Body of pancreas (tissue), 4 donors: ENCODE results near the gene PPFIA1. TPM values are rescaled to one million over a fixed set of nuclear protein-coding genes. Genes with fewer than 3 reads are reported as not detected.
"Not testable (repeated sequence)": the region's sequence is repeated elsewhere in the genome, so short reads cannot be mapped to it uniquely, and the experiment has no call there.

Source experiments
- ATAC-seq: fragments of 150-250 bp; one replicate; pipeline ENCODE4 v1.9.1; 2016
- DNase-seq, 4 donors: peaks; one replicate each; pipeline ENCODE4 v3.0.0-alpha.2; 2019
- H3K27ac ChIP-seq, 4 donors: fragments of 200-600 bp; sonication (generic); 1 replicate in 3 of 4; 2 replicates in 1 of 4; pipeline versions ENCODE4 v1.5.1 to v1.6.1; 2016 to 2019; ENCODE audit warnings: mild to moderate bottlenecking in 1 of 4, mixed read lengths in 1 of 4, moderate library complexity in 1 of 4
- H3K27me3 ChIP-seq, 2 donors: fragments of 200-600 bp; sonication (generic); one replicate each; pipeline ENCODE4 v1.6.0; 2016; ENCODE audit warnings: mild to moderate bottlenecking in 1 of 2
- H3K36me3 ChIP-seq, 2 donors: fragments of 200-600 bp; sonication (generic); replicated peaks in 1 of 2; 2 replicates each; pipeline ENCODE4 v1.5.1; 2016; ENCODE audit warnings: low read depth in 2 of 2; ENCODE audit not compliant: insufficient read depth in 1 of 2
- H3K4me1 ChIP-seq: fragments of 200-600 bp; sonication (generic); one replicate; pipeline ENCODE4 v1.6.0; 2016
- H3K4me3 ChIP-seq, 2 donors: fragments of 200-600 bp; sonication (generic); 1 replicate in 1 of 2; 2 replicates in 1 of 2; pipeline ENCODE4 v1.5.1; 2016 to 2019
- H3K9me3 ChIP-seq, 3 donors: fragments of 200-600 bp; sonication (generic); 1 replicate in 2 of 3; 2 replicates in 1 of 3; pipeline ENCODE4 v1.5.1; 2016
- POLR2A ChIP-seq, 3 donors: fragments of 450-650 bp; IDR thresholded peaks; one replicate each; pipeline ENCODE4 v1.6.1; 2016; ENCODE audit warnings: antibody characterized with exemption in 3 of 3, mild to moderate bottlenecking in 2 of 3
- WGBS, 2 donors: methylation state at CpG; one replicate each; pipeline ENCODE4 v1.1.5; 2017; 5-methylcytosine and 5-hydroxymethylcytosine counted together
- intact Hi-C: fragments of 100-400 bp; cut with DNase I; formaldehyde crosslinking; loops from one replicate; pipeline ENCODE4 v1.15.1; 2023
- total RNA-seq, 2 donors: library from RNA; depleted of rRNA; stranded (reverse); fragments of >200 nt; gene quantifications; one replicate each; pipeline ENCODE4 v1.1.0, GENCODE V29; 2016
- TF ChIP-seq, protein P1 (sequence below), 7 experiments: fragments of 450-650 bp in 4 of 7; fragments of 200-600 bp in 3 of 7; sonication (generic) in 3 of 7; IDR thresholded peaks; one replicate each; pipeline ENCODE4 v1.5.1; 2016 to 2019; ENCODE audit warnings: antibody characterized with exemption in 7 of 7

Gene PPFIA1
- total RNA-seq, 2 donors from 2014 or later = 22.1 to 29.3 TPM

DNA sequence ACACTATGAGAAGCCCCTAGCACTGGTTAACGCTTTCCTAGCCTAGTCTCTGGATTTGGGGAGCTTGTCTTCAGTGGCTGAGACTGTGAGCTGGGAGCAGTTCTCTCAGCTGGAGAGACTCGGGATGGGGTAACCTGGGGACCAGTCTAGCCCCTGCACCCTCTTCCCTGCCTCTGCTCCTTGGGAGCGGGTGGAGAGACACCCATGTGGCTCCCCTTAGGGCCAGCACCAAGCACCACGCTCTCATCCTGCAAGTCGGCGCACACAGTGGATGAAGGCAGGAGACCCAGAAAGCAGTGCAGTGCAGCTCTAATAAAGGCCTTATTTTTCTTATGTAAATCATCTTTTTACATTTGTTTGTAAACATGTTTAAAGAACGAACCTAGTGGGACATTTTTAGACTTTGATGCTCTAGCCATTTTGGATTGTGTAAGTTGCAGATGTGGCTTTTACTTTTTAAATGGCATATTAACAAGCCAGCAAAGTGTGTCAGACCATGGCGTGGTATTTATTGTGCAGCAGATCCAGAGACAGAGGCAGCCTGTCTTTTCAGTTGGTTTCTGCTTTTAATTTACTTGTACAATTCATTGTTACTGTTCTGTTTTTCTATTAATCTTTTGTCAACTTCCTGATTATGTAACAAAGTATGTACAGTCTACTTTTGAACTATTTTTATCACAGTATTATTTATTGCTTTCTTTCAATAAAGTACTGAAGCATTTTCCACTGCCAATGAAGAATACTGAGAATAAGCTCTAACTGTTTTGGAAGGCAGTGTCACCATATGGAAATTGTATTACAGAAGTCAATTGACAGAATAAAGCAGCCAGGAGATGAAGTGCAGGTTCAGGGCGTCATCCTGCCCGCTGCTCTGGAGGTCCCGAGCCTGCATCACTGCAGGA lies 113.4 kb downstream of the PPFIA1 start:
- Histone ChIP-seq H3K27me3 (no peaks in the 10 kb centered on the region), H3K9me3 (no peaks in the 10 kb centered on the region), H3K4me3 (no peak overlapping the region), H3K4me1 (no peaks in the 10 kb centered on the region), H3K36me3 (peaks cover 4% of the 10 kb centered on the region in 2 donors), H3K27ac (no peak overlapping the region)
- DNase-seq = no peak
- WGBS, 2 donors = 82 to 90% methylated on average over 11 of the region's 11 CpGs
- no peak for ATAC-seq
- no peak for TF ChIP-seq POLR2A (IDR thresholded peaks at IDR 0.05)
- TF ChIP-seq, protein P1, sequence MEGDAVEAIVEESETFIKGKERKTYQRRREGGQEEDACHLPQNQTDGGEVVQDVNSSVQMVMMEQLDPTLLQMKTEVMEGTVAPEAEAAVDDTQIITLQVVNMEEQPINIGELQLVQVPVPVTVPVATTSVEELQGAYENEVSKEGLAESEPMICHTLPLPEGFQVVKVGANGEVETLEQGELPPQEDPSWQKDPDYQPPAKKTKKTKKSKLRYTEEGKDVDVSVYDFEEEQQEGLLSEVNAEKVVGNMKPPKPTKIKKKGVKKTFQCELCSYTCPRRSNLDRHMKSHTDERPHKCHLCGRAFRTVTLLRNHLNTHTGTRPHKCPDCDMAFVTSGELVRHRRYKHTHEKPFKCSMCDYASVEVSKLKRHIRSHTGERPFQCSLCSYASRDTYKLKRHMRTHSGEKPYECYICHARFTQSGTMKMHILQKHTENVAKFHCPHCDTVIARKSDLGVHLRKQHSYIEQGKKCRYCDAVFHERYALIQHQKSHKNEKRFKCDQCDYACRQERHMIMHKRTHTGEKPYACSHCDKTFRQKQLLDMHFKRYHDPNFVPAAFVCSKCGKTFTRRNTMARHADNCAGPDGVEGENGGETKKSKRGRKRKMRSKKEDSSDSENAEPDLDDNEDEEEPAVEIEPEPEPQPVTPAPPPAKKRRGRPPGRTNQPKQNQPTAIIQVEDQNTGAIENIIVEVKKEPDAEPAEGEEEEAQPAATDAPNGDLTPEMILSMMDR (IDR thresholded peaks at IDR 0.05) = no peak
- intact Hi-C loops = no loop called here

DNA sequence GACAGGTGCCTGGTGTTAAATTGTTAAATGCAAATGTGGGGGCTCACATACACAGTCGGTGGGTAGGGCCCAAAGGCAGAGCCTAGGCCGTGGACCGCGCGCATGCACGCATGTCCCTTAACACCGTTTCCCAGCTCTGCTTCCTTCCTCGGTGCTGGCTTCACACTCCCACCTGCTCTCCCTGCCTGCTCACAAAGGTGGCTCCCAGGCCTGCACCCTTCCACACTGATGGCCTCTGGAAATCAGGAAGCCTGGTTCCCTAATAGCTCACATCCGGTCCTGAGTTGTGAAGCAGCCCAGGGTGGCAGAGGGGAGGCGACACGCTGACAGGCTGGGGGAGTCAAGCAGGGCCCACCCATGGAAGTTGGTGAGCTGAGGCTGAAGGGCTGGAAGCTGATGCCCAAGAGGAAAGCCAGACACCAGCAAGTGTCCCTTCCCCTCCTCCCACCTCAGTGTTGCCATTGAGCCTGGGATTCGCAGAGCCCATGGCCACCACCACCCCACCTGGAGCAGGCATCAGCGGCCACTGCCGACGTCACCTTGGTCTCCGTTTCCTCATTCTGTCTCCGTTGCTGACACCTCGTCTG lies 114.2 kb downstream of the PPFIA1 start:
- Histone ChIP-seq H3K27me3 (no peaks in the 10 kb centered on the region), H3K9me3 (no peaks in the 10 kb centered on the region), H3K4me1 (no peaks in the 10 kb centered on the region), H3K4me3 (no peak overlapping the region), H3K36me3 (peaks cover 0 to 2% of the 10 kb centered on the region in 2 donors), H3K27ac (no peak overlapping the region)
- 92 to 93% methylated on average over 18 of the region's 18 CpGs for WGBS, 2 donors
- intact Hi-C loops = no loop called here
- ATAC-seq (no peak), DNase-seq (no peak)
- TF ChIP-seq, protein P1 (IDR thresholded peaks at IDR 0.05) = no peak
- TF ChIP-seq POLR2A (IDR thresholded peaks at IDR 0.05) = no peak

DNA sequence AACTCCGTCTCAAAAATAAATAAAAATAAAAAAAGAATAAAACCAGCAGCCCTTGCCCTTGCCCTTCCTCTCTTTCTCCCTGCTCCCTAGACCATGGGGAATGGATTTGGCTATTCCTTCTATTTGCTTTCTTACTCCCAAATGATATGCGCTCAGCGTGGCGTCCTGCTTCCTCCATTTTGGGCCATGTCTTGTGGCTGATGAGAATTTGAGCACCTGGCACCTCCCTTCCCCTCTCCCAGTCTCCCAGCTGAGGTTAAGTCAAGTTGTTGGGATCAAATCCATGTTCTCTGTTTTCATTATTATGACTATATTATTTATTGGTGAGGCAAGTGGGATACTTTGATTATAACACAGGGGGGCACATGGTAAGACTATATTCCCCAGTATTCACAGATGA lies 117.1 kb downstream of the PPFIA1 start:
- H3K27ac ChIP-seq = no peak overlapping the region
- intact Hi-C loops = no loop called here
- no peaks in the 10 kb centered on the region for H3K9me3 ChIP-seq
- TF ChIP-seq, protein P1 (IDR thresholded peaks at IDR 0.05) = no peak
- TF ChIP-seq POLR2A (IDR thresholded peaks at IDR 0.05) = no peak
- ATAC-seq = no peak
- no peak overlapping the region for H3K4me3 ChIP-seq
- DNase-seq = peak in 2 of 4 donors; percentile 16 to 62
- H3K36me3 ChIP-seq = peaks cover 0 to 2% of the 10 kb centered on the region in 2 donors
- WGBS, 2 donors = 49 to 53% methylated on average over 4 of the region's 4 CpGs
- no peaks in the 10 kb centered on the region for H3K4me1 ChIP-seq
- no peaks in the 10 kb centered on the region for H3K27me3 ChIP-seq

DNA sequence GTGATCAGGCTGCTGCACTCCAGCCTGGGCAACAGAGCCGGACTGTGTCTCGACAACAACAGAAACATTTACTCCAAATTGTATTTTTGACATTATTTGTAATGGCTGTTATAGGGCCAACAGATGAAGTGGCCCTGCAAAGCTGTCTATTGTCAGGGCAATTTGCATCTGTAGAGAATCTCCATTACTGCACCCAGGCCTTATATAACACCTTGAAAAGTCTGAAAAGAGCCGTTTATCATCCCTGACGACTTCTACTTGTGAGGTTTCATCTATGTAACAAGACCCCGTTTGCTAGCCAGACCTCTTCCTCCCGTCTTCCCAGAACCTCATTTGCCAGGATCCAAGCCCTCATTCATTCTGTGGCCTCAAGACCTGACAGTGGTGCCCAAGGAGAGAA lies 118.7 kb downstream of the PPFIA1 start:
- no peaks in the 10 kb centered on the region for H3K9me3 ChIP-seq
- no peaks in the 10 kb centered on the region for H3K4me1 ChIP-seq
- H3K27me3 ChIP-seq = no peaks in the 10 kb centered on the region
- no peak for DNase-seq
- WGBS, 2 donors = 78 to 83% methylated on average over 6 of the region's 6 CpGs
- ATAC-seq = no peak
- H3K4me3 ChIP-seq = no peak overlapping the region
- TF ChIP-seq, protein P1 (IDR thresholded peaks at IDR 0.05) = no peak
- no peak for TF ChIP-seq POLR2A (IDR thresholded peaks at IDR 0.05)
- H3K36me3 ChIP-seq = peaks cover 0 to 2% of the 10 kb centered on the region in 2 donors
- no peak overlapping the region for H3K27ac ChIP-seq
- intact Hi-C loops = no loop called here

DNA sequence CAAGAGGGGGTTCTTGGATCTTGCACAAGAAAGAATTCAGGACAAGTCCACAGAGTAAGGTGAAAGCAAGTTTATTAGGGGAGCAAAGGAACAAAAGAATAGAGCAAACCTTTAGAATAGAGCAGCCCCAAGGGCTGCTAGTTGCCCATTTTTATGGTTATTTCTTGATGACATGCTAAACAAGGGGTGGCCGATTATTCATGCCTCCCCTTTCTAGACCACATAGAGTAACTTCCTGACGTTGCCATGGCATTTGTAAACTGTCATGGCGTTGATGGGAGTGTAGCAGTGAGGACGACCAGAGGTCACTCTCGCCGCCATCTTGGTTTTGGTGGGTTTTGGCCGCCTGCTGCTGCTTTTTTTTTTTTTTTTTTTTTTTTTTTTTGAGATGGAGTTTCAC lies 120.4 kb downstream of the PPFIA1 start:
- H3K36me3 ChIP-seq, ATAC-seq, H3K27ac ChIP-seq, H3K4me1 ChIP-seq, intact Hi-C loops, DNase-seq, H3K4me3 ChIP-seq, H3K9me3 ChIP-seq, H3K27me3 ChIP-seq: not testable (repeated sequence)
- 93 to 95% methylated on average over 7 of the region's 7 CpGs for WGBS, 2 donors
